Left lung (tissue), 10 donors: Measurements from ENCODE around the gene FAM168A. TPM values are rescaled to one million over a fixed set of nuclear protein-coding genes. Genes with fewer than 3 reads are reported as not detected.

ENCODE experiments used
- ATAC-seq: fragments of 200-7000 bp; cut with Tn5 transposase; one replicate; pipeline ENCODE4 v1.9.1; 2020; ENCODE audit warnings: moderate library complexity
- DNase-seq, 4 donors: peaks; one replicate each; pipeline ENCODE4 v3.0.0-alpha.2; 2013 to 2020
- H3K27ac ChIP-seq, 2 donors: fragments of 200-600 bp; sonication (generic) in 1 of 2; one replicate each; pipeline versions ENCODE4 v1.5.0 to v1.8.0; 2020 to 2021
- H3K27me3 ChIP-seq, 2 donors: fragments of 200-600 bp; sonication (generic) in 1 of 2; one replicate each; pipeline versions ENCODE4 v1.5.0 to v1.8.0; 2020 to 2021
- H3K36me3 ChIP-seq, 2 donors: fragments of 200-600 bp; sonication (generic) in 1 of 2; one replicate each; pipeline versions ENCODE4 v1.5.0 to v1.8.0; 2020 to 2021
- H3K4me1 ChIP-seq, 2 donors: fragments of 200-600 bp; one replicate each; pipeline ENCODE4 v1.8.0; 2021
- H3K4me3 ChIP-seq, 2 donors: fragments of 200-600 bp; sonication (generic) in 1 of 2; one replicate each; pipeline versions ENCODE4 v1.5.0 to v1.8.0; 2020 to 2021; ENCODE audit warnings: mild to moderate bottlenecking in 1 of 2
- H3K9me3 ChIP-seq, 2 donors: fragments of 200-600 bp; sonication (generic) in 1 of 2; one replicate each; pipeline versions ENCODE4 v1.5.0 to v1.8.0; 2020 to 2021
- CTCF ChIP-seq, 2 donors: fragments of 200-600 bp; sonication (generic) in 1 of 2; IDR thresholded peaks; one replicate each; pipeline versions ENCODE4 v1.5.0 to v1.8.0; 2021; ENCODE audit warnings: antibody characterized with exemption in 2 of 2
- intact Hi-C, 2 donors: fragments of 100-400 bp; cut with DNase I; formaldehyde crosslinking; loops; one replicate each; pipeline versions ENCODE4 v1.11.2 to v1.14.2; 2022
- polyA plus RNA-seq, 6 donors: library from polyadenylated mRNA; unstranded; fragments of 120-200 nt; gene quantifications; one replicate each; pipeline ENCODE4 v1.2.1, GENCODE V29; 2013; ENCODE audit not compliant: insufficient read length in 6 of 6
- total RNA-seq, 2 donors: library from RNA; stranded (reverse); fragmentation: NEBNext Ultra II Directional; extraction: Animal tissue kit (Norgen Biotek cat#: 25700); gene quantifications; one replicate each; pipeline ENCODE4 v1.2.1, GENCODE V29; 2021
- donor health status: DM: no; HTN: yes; CAD: no.
- donor health status: DM: no; HTN: no; CAD: no.

FAM168A gene
- total and polyA plus RNA-seq, 8 donors, result 28.2 to 43.9 (median 41.6) TPM

GRCh38 chr11:73623686-73624085, 25.8 kb upstream of the FAM168A start:
- Histone ChIP-seq H3K27ac (peak overlapping the region in 1 of 2 donors; percentile 86), H3K27me3 (peaks cover 0 to 16% of the 10 kb centered on the region in 2 donors), H3K4me1 (peaks cover 4 to 35% of the 10 kb centered on the region in 2 donors), H3K36me3 (no peaks in the 10 kb centered on the region), H3K9me3 (no peaks in the 10 kb centered on the region), H3K4me3 (no peak overlapping the region)
- intact Hi-C loops, result no loop called here
- no peak for TF ChIP-seq CTCF (IDR thresholded peaks at IDR 0.05)
- DNase-seq (no peak), ATAC-seq (peak; percentile 63)

- Histone ChIP-seq H3K27me3 (peaks cover 0 to 16% of the 10 kb centered on the region in 2 donors), H3K27ac (peak overlapping the region in 1 of 2 donors; percentile 86), H3K4me3 (no peak overlapping the region), H3K36me3 (no peaks in the 10 kb centered on the region), H3K9me3 (no peaks in the 10 kb centered on the region), H3K4me1 (peaks cover 4 to 39% of the 10 kb centered on the region in 2 donors)
- ATAC-seq (peak; percentile 29), DNase-seq (no peak)
- intact Hi-C loops, result no loop called here
- no peak for TF ChIP-seq CTCF (IDR thresholded peaks at IDR 0.05)
Measured at GRCh38 chr11:73622926-73623593, 25.1 kb upstream of the FAM168A start.

- no peaks in the 10 kb centered on the region for H3K36me3 ChIP-seq
- no peaks in the 10 kb centered on the region for H3K9me3 ChIP-seq
- peaks cover 0 to 5% of the 10 kb centered on the region in 2 donors for H3K4me1 ChIP-seq
- H3K27me3 ChIP-seq, result no peaks in the 10 kb centered on the region
- H3K4me3 ChIP-seq, result no peak overlapping the region
- TF ChIP-seq CTCF (IDR thresholded peaks at IDR 0.05), result no peak
- H3K27ac ChIP-seq, result no peak overlapping the region
- DNase-seq, result no peak
- ATAC-seq, result no peak
- intact Hi-C loops, result no loop called here
Measured at GRCh38 chr11:73614591-73614990, 16.7 kb upstream of the FAM168A start.

GRCh38 chr11:73612601-73613140, 14.8 kb upstream of the FAM168A start:
- no peak for TF ChIP-seq CTCF (IDR thresholded peaks at IDR 0.05)
- Histone ChIP-seq H3K27ac (no peak overlapping the region), H3K36me3 (no peaks in the 10 kb centered on the region), H3K27me3 (no peaks in the 10 kb centered on the region), H3K4me1 (no peaks in the 10 kb centered on the region), H3K9me3 (no peaks in the 10 kb centered on the region), H3K4me3 (no peak overlapping the region)
- intact Hi-C loops, result no loop called here
- ATAC-seq (no peak), DNase-seq (no peak)

- peak overlapping the region; percentile 82 to 85 for H3K27ac ChIP-seq
- no peaks in the 10 kb centered on the region for H3K36me3 ChIP-seq
- intact Hi-C loops, result no loop called here
- DNase-seq (no peak), ATAC-seq (no peak)
- H3K4me1 ChIP-seq, result peaks cover 6 to 23% of the 10 kb centered on the region in 2 donors
- H3K27me3 ChIP-seq, result no peaks in the 10 kb centered on the region
- no peak for TF ChIP-seq CTCF (IDR thresholded peaks at IDR 0.05)
- no peaks in the 10 kb centered on the region for H3K9me3 ChIP-seq
- peak overlapping the region; percentile 60 to 89 for H3K4me3 ChIP-seq
Measured at GRCh38 chr11:73598719-73599379, 937 bp upstream of the FAM168A start.
